ENCODE measurements around the gene PKMYT1.

The PKMYT1 gene

GRCh38 chr16:2976673-2977072 lies 3.6 kb downstream of the PKMYT1 start:
- TF ChIP-seq, protein P1, sequence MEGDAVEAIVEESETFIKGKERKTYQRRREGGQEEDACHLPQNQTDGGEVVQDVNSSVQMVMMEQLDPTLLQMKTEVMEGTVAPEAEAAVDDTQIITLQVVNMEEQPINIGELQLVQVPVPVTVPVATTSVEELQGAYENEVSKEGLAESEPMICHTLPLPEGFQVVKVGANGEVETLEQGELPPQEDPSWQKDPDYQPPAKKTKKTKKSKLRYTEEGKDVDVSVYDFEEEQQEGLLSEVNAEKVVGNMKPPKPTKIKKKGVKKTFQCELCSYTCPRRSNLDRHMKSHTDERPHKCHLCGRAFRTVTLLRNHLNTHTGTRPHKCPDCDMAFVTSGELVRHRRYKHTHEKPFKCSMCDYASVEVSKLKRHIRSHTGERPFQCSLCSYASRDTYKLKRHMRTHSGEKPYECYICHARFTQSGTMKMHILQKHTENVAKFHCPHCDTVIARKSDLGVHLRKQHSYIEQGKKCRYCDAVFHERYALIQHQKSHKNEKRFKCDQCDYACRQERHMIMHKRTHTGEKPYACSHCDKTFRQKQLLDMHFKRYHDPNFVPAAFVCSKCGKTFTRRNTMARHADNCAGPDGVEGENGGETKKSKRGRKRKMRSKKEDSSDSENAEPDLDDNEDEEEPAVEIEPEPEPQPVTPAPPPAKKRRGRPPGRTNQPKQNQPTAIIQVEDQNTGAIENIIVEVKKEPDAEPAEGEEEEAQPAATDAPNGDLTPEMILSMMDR (conservative IDR thresholded peaks at IDR 0.05; ENCODE audit: low read depth, low read length) = no peak
- H3K4me3 ChIP-seq (ENCODE audit: low read length) = no peak overlapping the region
- DNase-seq (ENCODE audit: low read depth) = no peak

DNA sequence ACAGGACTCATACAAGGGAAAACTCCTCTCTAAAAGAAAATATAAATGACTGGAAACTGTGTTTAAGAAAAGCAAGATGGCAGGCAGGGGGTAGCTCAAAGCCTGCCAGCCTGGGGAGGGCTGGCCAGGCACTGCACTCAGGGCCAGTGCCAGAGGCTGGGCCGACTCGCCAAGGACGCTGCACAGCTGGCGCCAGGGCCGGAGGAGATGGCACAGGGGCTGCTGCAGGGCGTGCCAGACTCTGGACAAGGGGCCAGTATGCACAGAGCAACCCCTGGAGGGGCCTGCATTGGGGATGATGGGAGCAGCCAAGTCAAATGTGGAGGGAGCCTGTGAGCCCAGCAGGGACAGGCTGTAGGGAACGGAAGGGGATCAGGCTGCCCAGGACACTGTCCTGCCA lies 4.0 kb downstream of the PKMYT1 start:
- no peak overlapping the region for H3K4me3 ChIP-seq (ENCODE audit: low read length)
- TF ChIP-seq, protein P1 (conservative IDR thresholded peaks at IDR 0.05; ENCODE audit: low read depth, low read length) = no peak
- DNase-seq (ENCODE audit: low read depth) = no peak

- TF ChIP-seq, protein P1 (conservative IDR thresholded peaks at IDR 0.05; ENCODE audit: low read depth, low read length) = no peak
- DNase-seq (ENCODE audit: low read depth) = no peak
- no peak overlapping the region for H3K4me3 ChIP-seq (ENCODE audit: low read length)
These were observed 5.0 kb downstream of the PKMYT1 start for GRCh38 chr16:2975161-2975795.

- no peak for DNase-seq (ENCODE audit: low read depth)
- no peak overlapping the region for H3K4me3 ChIP-seq (ENCODE audit: low read length)
- TF ChIP-seq, protein P1 (conservative IDR thresholded peaks at IDR 0.05; ENCODE audit: low read depth, low read length) = no peak
These were observed 5.8 kb downstream of the PKMYT1 start for GRCh38 chr16:2974319-2975056.

DNA sequence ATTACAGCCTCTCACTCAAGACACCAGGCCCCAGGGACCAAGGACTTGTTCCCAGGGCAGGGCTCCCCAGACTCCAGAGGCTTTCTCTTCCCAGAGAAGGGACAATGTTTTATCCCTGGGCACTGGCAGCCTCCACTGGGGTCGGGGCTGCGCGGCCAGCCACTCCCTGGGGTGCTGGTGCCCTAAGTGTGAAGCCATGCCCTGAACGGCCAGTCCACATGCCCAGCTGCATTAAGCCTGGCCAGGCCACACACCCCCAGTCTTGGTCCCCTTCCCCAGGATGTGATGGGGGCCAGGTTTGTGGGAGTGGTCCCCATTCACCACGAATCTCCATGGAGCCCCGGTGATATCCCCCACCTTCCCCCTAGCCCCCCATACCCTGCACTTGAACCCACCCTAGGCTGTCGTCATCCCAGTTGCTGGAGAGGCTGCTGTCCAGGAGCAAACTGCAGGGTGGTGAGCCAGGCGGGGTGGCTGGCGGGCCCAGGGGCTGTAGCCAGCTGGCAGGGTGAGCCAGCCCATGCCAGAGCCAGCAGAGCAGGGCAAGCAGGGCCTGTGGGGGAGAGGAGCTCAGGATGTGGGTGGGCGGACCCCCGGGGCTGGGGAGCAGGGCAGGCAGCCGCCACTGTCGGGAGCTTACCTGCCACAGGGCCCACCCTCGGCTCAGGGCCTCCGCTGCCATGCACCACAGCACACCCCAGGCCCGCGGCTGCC lies 6.5 kb downstream of the PKMYT1 start:
- TF ChIP-seq, protein P1 (conservative IDR thresholded peaks at IDR 0.05; ENCODE audit: low read depth, low read length) = no peak
- H3K4me3 ChIP-seq (ENCODE audit: low read length) = no peak overlapping the region

DNA sequence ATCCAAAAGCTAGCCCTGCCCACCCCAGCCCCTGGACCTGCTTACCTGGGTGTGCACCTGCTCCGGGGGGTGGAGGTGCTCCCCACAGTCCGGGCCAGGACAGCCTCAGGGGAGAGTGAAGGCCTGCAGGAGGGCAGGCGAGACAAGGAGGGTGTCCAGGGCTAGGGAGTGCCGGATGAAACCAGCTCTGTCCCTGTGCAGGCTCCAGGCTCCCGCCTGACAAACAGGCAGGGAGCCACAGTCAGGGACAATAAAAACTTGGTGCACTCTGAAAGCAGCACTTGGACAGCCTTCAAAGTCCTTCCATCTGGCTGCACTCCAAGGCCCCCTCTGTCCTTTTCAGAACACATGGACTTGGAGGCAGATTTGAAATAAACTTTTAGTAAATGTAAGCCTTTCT lies 7.2 kb downstream of the PKMYT1 start:
- no peak overlapping the region for H3K4me3 ChIP-seq (ENCODE audit: low read length)
- TF ChIP-seq, protein P1 (conservative IDR thresholded peaks at IDR 0.05; ENCODE audit: low read depth, low read length) = no peak
- no peak for DNase-seq (ENCODE audit: low read depth)

More for the DNA sequence above, 6.5 kb downstream of the PKMYT1 start:
- no peak for DNase-seq (ENCODE audit: low read depth)

Data from retinal pigment epithelial cell (primary cell).